Activated T-cell treated with anti-CD3 and anti-CD28 coated beads, Interleukin-2, amount 50 U/mL, for 4 hours (primary cell): ENCODE measurements around the gene MOB3B. TPM values are rescaled to one million over a fixed set of nuclear protein-coding genes. Genes with fewer than 3 reads are reported as not detected.
"Not testable (repeated sequence)": the region's sequence is repeated elsewhere in the genome, so short reads cannot be mapped to it uniquely, and the experiment has no call there.

ENCODE experiments used
- ATAC-seq, 2 donors: fragments of 200-7000 bp; cut with Tn5 transposase; one replicate each; pipeline ENCODE4 v1.10.0; 2021
- DNase-seq: peaks from one replicate; pipeline ENCODE4 v3.0.0-alpha.2; 2020
- H3K27me3 Mint-ChIP-seq: one replicate; pipeline ENCODE4 v1.8.0; 2021; ENCODE audit warnings: low read depth, mixed read lengths
- H3K36me3 Mint-ChIP-seq: one replicate; pipeline ENCODE4 v1.8.0; 2022; ENCODE audit warnings: mixed read lengths; ENCODE audit not compliant: insufficient read depth
- H3K4me1 Mint-ChIP-seq: one replicate; pipeline ENCODE4 v1.8.0; 2021; ENCODE audit warnings: low read depth, mixed read lengths
- H3K4me3 Mint-ChIP-seq: one replicate; pipeline ENCODE4 v1.8.0; 2021; ENCODE audit warnings: mild to moderate bottlenecking, moderate library complexity, mixed read lengths
- H3K9me3 Mint-ChIP-seq: one replicate; pipeline ENCODE4 v1.8.0; 2021; ENCODE audit warnings: mixed read lengths
- total RNA-seq, 3 donors: library from RNA; stranded (reverse); gene quantifications; one replicate each; pipeline ENCODE4 v1.2.1, GENCODE V29; 2021

The MOB3B gene
- total RNA-seq, 3 donors from 2014 or later = 0.45 to 0.96 (median 0.57) TPM

- H3K4me1 Mint-ChIP-seq = peaks cover 8% of the 10 kb centered on the region
- DNase-seq (no peak), ATAC-seq (no peak)
- H3K4me3 Mint-ChIP-seq = no peak overlapping the region
- no peaks in the 10 kb centered on the region for H3K36me3 Mint-ChIP-seq
- no peaks in the 10 kb centered on the region for H3K27me3 Mint-ChIP-seq
- H3K9me3 Mint-ChIP-seq = no peaks in the 10 kb centered on the region
Measured at GRCh38 chr9:27430750-27431535, 98.7 kb downstream of the MOB3B start.

- no peak for DNase-seq
- Mint-ChIP-seq H3K4me3 (no peak overlapping the region), H3K36me3 (no peaks in the 10 kb centered on the region), H3K27me3 (no peaks in the 10 kb centered on the region), H3K4me1 (peaks cover 8% of the 10 kb centered on the region), H3K9me3 (no peaks in the 10 kb centered on the region)
- ATAC-seq = no peak
Measured at GRCh38 chr9:27429917-27430316, 99.7 kb downstream of the MOB3B start.

- Mint-ChIP-seq H3K9me3 (no peaks in the 10 kb centered on the region), H3K4me3 (no peak overlapping the region), H3K27me3 (no peaks in the 10 kb centered on the region), H3K4me1 (peaks cover 8% of the 10 kb centered on the region), H3K36me3 (no peaks in the 10 kb centered on the region)
- ATAC-seq (no peak), DNase-seq (no peak)
Measured at GRCh38 chr9:27429436-27429835, 100.2 kb downstream of the MOB3B start.

DNA sequence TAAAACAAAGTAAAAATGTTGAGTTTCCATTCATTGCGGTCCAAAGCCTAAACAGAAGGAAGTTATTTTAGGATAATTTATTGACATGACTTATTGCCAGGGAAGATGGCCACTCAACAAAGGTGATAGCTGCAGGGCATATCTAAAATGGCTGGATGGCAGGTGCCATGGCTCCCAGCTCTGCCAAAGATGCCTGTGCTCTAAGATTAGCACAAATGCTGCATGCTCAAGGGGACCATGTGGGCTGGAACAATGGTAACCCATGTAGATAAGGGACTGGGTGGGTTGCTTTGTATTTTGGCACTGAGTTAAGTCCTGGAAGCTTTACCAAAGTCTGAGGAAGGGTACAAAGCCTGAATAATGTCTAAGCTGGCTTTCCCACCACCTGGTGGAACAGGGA, 101.1 kb downstream of the MOB3B start:
- ATAC-seq = no peak
- no peak for DNase-seq
- Mint-ChIP-seq H3K27me3 (no peaks in the 10 kb centered on the region), H3K9me3 (no peaks in the 10 kb centered on the region), H3K4me3 (no peak overlapping the region), H3K4me1 (peaks cover 8% of the 10 kb centered on the region), H3K36me3 (no peaks in the 10 kb centered on the region)

DNA sequence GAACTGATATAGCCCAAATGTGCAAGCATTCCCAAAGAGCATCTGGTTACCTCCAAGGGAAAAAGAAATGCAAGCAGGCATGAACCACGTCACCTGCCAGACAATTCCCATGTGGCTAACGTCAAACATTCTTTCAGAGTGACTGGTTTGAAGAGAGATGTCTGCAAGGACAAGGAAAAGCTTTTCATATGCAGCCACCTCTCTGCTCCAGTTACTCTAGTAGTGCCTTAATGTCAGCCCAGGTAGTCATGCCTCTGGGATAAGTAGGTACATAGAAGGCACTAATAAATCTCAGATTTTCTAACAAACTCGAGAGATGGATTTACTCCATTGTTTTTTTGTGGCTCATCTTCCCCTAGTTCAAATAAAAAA, 102.4 kb downstream of the MOB3B start:
- H3K4me3 Mint-ChIP-seq = no peak overlapping the region
- H3K27me3 Mint-ChIP-seq = no peaks in the 10 kb centered on the region
- ATAC-seq = no peak
- H3K36me3 Mint-ChIP-seq = no peaks in the 10 kb centered on the region
- no peak for DNase-seq
- H3K4me1 Mint-ChIP-seq = peaks cover 3% of the 10 kb centered on the region
- H3K9me3 Mint-ChIP-seq = no peaks in the 10 kb centered on the region

GRCh38 chr9:27426511-27427271, 102.9 kb downstream of the MOB3B start:
- ATAC-seq (no peak), DNase-seq (no peak)
- Mint-ChIP-seq H3K9me3 (no peaks in the 10 kb centered on the region), H3K4me3 (no peak overlapping the region), H3K27me3 (no peaks in the 10 kb centered on the region), H3K36me3 (no peaks in the 10 kb centered on the region), H3K4me1 (peaks cover under 1% of the 10 kb centered on the region)

DNA sequence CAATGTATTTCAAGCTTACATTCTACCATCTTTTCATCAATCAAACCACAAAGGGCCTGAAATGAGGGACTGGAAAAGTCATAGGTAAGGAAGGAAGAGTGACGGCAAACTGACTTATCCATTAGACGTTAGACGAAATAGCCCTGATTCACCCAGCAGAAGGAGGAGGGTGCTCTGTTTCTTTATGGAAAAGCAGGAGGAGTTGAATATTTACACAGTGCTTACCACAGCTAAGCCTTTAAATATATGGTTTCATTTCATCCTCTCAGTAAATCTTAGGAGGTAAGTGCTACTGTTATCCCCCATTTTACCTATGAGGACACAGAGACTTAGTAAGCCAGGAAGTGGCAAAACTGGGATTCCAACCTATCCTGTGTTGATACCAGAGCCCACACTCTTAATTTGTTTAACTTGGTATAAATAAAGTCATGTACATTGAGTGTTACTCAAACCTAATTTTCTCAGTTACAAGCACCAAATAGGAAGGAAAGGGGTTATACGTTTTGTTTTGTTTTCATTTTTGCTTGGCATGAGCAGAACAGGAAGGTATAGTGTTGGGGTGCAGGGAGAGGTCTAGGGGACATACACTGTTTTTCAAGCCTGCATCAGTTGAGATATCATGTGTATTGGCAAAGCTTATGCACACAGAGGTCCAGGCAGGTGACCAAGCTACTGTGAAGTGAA, 103.6 kb downstream of the MOB3B start:
- no peak overlapping the region for H3K4me3 Mint-ChIP-seq
- no peaks in the 10 kb centered on the region for H3K27me3 Mint-ChIP-seq
- DNase-seq (no peak), ATAC-seq (no peak)
- no peaks in the 10 kb centered on the region for H3K9me3 Mint-ChIP-seq
- H3K36me3 Mint-ChIP-seq = no peaks in the 10 kb centered on the region
- H3K4me1 Mint-ChIP-seq = no peaks in the 10 kb centered on the region

DNA sequence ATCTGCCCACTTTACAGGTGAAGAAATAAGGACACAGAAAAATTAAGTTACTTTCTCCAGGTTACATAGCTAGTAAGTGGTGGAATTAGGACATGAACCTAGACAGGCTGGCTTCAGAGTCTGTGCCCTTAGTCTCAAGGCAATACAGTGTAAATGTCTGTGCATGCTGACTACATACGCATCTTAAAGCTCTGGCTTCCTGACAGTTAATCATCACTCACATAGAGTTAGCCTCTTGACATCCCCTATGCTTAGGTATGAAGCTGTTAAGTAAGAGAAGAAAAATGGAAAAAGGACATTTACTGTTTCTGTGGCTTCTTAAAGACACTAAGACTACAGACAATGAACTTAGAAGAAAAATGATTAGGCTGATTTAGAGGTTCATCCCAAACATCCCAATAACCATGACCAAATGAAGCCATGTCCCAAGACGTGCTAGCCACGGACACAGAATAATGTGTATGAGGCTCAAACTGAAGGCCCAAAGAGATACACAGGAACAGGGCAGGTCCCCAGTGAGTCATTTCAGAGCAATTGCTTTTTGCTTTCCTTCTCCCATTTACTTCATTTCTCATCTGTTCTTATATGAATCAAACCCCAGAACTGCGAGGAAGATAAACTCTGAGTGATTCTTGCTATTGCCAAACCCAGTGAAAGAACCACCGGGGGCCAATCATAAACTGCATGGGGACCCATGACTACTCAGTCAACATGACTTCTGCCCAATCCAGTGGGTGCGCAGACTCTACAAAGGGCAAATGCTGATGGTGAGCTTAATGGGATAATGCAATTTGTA, 105.5 kb downstream of the MOB3B start:
- Mint-ChIP-seq H3K4me3 (no peak overlapping the region), H3K27me3 (no peaks in the 10 kb centered on the region), H3K9me3 (no peaks in the 10 kb centered on the region), H3K4me1 (no peaks in the 10 kb centered on the region), H3K36me3 (no peaks in the 10 kb centered on the region)
- ATAC-seq (no peak), DNase-seq (no peak)

GRCh38 chr9:27422279-27422834, 107.3 kb downstream of the MOB3B start:
- ATAC-seq = no peak
- H3K4me1 Mint-ChIP-seq = no peaks in the 10 kb centered on the region
- no peaks in the 10 kb centered on the region for H3K9me3 Mint-ChIP-seq
- no peak for DNase-seq
- H3K4me3 Mint-ChIP-seq = no peak overlapping the region
- no peaks in the 10 kb centered on the region for H3K36me3 Mint-ChIP-seq
- H3K27me3 Mint-ChIP-seq = no peaks in the 10 kb centered on the region

DNA sequence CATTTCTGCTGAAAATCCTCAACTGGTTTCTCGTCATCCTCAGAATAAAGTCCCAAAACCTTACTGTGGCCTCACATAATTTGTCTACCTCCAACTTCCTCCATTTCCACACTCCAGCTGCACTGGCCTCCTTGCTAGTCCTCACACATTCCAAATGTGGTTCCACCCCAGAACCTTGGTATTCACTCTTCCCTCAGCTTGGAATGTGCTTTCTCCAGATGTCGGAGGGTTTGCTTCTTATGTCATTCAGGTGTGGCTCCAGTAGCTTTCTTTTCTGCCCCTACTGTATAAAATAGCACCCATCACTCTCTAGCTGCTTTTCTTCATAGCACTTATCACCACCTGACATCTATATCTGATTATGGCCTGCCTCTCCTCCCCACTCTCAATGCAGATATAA, 108.0 kb downstream of the MOB3B start:
- no peaks in the 10 kb centered on the region for H3K4me1 Mint-ChIP-seq
- H3K4me3 Mint-ChIP-seq = no peak overlapping the region
- H3K9me3 Mint-ChIP-seq = no peaks in the 10 kb centered on the region
- ATAC-seq (no peak), DNase-seq (no peak)
- no peaks in the 10 kb centered on the region for H3K36me3 Mint-ChIP-seq
- H3K27me3 Mint-ChIP-seq = no peaks in the 10 kb centered on the region

- DNase-seq, H3K4me1 Mint-ChIP-seq, H3K4me3 Mint-ChIP-seq, ATAC-seq, H3K9me3 Mint-ChIP-seq, H3K36me3 Mint-ChIP-seq, H3K27me3 Mint-ChIP-seq: not testable (repeated sequence)
Measured at GRCh38 chr9:27419558-27419957, 110.1 kb downstream of the MOB3B start.

DNA sequence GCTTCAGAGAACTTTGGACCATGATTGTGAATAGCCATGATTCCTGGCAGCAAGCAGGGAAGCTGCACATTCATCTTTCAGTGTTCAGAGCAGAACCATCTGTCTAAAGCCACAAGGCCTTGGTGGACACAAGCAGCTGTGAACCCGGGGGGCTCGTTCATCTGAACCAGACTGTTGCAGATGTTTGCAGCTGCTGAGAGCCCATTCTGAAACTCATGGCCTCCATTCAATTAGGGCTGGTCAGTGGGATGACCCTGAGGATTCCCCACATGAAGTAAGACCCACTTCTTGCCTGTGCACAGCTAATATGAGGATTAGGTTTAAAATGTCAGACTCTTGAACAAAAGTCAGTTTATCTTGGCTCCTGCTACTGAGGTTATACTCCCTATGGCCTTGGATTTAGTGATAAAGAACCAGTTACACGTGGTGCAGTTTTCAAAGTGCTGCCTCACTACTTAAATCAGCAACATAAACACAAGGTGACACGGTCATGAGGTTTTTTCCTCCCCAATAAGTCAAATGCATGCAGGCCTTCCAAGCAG, 115.3 kb downstream of the MOB3B start:
- no peaks in the 10 kb centered on the region for H3K36me3 Mint-ChIP-seq

DNA sequence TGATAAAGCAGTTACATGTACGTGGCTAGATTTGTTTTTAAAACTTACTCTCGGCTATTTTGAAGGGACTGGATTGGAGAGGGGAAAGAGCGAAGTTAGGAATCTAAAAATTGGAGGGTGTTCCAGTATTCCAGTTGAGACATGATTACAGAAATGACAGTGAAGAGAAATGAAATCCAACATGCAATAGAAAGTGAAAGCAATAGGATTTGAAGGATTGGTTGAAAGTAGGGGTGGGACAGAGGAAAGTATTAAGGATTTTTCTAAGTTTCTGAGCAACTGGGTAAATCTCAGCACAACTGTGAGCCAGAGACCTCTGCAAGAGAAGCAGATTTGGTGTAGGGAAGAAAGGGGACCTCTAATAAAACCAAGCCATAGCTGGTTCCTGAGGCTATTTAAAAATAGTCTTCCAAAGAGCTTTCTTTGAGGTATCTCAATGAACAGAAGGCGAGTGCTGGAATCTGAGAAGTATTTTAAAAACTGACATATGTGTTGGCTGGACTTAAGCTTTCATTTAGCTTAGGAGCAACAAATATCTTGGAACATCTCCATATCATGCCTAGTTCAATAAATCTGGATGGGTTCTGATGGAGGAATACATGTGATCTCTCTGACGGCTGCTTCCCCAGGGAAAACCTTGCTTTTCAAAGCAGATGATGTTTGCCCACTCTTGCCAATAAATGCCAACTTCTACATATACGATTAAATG, 115.9 kb downstream of the MOB3B start:
- no peak overlapping the region for H3K4me3 Mint-ChIP-seq

More for the DNA sequence above, 115.3 kb downstream of the MOB3B start:
- Mint-ChIP-seq H3K4me3 (no peak overlapping the region), H3K9me3 (no peaks in the 10 kb centered on the region), H3K4me1 (no peaks in the 10 kb centered on the region), H3K27me3 (no peaks in the 10 kb centered on the region)
- no peak for DNase-seq
- ATAC-seq = no peak

More for the DNA sequence above, 115.9 kb downstream of the MOB3B start:
- Mint-ChIP-seq H3K27me3 (no peaks in the 10 kb centered on the region), H3K36me3 (no peaks in the 10 kb centered on the region), H3K9me3 (no peaks in the 10 kb centered on the region), H3K4me1 (no peaks in the 10 kb centered on the region)
- ATAC-seq (no peak), DNase-seq (no peak)
